ENCODE data around the gene CIDEC.
"Not testable (repeated sequence)": the region's sequence is repeated elsewhere in the genome, so short reads cannot be mapped to it uniquely, and the experiment has no call there.

The CIDEC gene

DNA sequence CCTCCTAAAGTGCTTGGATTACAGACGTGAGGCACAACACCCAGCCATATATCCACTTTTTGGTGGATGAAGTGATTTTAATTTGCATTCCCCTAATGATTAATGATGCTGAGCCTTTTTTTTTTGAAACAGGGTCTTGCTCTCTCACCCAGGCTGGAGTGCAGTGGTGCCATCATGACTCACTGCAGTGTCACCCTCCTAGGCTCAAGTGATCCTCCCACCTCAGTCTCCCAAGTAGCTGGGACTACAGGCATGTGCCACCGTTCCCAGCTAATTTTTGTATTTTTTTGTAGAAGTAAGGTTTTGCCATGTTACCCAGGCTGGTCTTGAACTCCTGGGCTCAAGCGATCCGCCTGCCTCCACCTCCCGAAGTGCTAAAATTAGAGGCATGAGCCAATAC is 8.0 kb downstream of the CIDEC start:
- DNase-seq: not testable (repeated sequence)

GRCh38 chr3:9870978-9871377 is 9.1 kb downstream of the CIDEC start:
- no peak for DNase-seq

DNA sequence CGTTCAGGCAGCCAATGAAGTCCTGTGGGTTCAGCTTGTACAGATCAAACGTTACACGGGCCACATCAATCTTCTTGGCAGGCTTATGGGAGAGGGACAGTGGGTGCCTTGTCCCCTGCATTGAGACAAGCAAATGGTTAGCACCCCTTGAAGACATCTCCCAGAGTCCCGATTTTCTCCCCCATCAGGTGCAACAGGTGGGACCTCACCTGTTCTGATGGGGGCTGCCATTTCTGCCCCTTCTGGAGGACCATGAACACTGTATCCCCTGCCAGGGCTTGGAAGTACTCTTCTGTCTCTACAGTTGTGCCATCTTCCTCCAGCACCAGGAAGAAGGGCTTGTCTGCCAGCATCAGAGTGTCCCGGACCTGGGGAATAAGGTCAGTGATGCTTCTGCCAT is 10.1 kb downstream of the CIDEC start:
- no peak for DNase-seq

- no peak for DNase-seq
Observed at GRCh38 chr3:9867106-9867505, 12.9 kb downstream of the CIDEC start.

GRCh38 chr3:9866639-9867038 is 13.4 kb downstream of the CIDEC start:
- DNase-seq: no peak

GRCh38 chr3:9865125-9865637 is 14.9 kb downstream of the CIDEC start:
- DNase-seq: not testable (repeated sequence)

DNA sequence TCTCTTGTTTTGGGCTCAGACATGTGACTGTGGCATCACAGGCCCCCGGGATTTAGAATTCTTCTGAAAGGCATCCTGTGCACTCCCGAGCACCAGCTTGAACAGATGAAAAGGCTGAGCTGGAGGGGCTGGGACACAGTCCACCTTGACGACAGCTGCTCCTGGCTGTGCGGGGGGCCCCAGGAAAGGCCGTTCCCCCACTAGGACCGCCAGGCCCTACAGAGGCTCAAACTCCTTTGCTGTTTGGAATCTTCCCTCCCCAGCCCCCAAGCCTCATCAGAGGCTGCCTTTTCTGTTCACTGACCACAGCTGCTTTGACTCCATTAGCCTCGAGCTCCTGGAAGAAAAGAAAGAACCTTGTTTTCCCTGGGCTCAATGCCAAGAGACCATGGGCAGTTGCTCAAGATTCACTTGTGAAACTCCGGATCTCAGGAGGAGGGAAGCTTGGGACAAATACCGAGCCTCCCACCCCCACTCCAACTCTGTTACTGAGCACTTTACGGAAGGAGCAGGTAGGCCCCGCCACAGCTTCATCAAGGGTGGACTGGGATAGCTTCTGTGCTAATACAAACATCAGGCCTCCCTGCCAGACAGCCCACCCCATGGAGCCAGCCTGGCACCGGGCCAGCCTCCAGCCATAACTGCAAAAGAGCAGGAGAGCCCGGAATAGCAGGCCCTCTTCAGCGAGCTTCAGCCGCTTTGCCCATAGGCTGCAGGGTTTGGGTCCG is 15.7 kb downstream of the CIDEC start:
- no peak for DNase-seq

- no peak for DNase-seq
Observed at GRCh38 chr3:9863058-9863772, 16.8 kb downstream of the CIDEC start.

GRCh38 chr3:9862391-9863057 is 17.5 kb downstream of the CIDEC start:
- peak; percentile 55 for DNase-seq

GRCh38 chr3:9861626-9862130 is 18.4 kb downstream of the CIDEC start:
- no peak for DNase-seq

GRCh38 chr3:9861201-9861600 is 18.9 kb downstream of the CIDEC start:
- no peak for DNase-seq

GRCh38 chr3:9859530-9860025 is 20.5 kb downstream of the CIDEC start:
- DNase-seq: no peak

- no peak for DNase-seq
Observed at GRCh38 chr3:9855594-9855993, 24.5 kb downstream of the CIDEC start.

- DNase-seq: not testable (repeated sequence)
Observed at GRCh38 chr3:9854291-9854940, 25.6 kb downstream of the CIDEC start.

DNA sequence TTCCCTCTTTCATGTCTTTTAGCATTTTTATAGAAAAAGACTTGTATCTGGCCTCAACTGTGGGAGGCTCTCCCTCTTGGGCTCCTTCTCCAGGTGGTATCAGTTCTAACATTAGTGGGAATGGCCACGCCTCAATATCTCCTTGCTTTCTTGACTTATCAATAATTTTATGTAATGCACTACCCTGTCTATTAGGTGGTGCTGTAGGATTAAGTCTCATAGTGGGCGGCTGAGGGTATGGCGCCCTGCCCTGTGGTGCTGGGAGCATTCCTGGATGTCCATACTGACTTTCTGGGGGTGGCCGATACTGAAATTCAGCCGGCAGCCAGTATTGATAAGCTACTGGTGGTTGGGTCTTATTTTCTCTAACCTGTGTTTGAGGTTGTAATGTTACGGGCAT is 27.5 kb downstream of the CIDEC start:
- no peak for DNase-seq

DNA sequence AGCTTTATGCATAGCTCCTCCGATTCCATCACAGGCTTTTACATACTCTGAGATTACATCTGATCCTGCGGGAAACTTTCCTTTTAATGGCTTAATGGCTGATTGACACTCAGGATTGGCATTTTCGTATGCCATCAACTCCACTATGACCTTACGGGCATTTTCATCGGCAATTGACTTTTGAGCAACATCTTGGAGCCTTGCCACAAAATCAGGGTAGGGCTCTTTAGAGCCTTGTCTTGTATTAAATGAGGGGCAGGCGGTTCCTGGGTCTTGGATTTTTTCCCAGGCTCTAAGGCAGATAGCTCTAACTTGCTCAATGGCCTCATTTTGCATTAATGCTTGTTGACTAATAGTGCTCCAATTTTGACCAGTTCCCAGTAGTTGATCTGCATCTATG is 28.1 kb downstream of the CIDEC start:
- DNase-seq: not testable (repeated sequence)

DNA sequence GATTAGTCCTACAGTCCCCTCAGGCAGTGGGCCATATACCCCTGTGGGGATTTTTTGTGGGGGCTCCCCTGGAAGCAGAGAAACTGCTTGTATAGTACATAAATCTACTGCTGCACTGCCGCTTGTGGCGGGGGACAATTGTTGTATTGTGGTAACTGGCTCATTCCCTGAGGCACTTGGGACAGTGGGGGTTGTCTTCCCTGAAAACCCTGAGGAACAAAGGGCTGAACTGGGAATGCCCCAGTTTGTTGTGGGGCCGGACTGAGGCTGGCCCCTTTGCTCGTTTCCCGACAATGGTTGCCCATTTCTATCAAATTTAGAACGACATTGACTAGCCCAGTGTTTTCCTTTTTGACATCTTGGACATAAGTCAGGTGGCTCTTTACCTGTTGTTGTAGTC is 28.7 kb downstream of the CIDEC start:
- not testable (repeated sequence) for DNase-seq

DNA sequence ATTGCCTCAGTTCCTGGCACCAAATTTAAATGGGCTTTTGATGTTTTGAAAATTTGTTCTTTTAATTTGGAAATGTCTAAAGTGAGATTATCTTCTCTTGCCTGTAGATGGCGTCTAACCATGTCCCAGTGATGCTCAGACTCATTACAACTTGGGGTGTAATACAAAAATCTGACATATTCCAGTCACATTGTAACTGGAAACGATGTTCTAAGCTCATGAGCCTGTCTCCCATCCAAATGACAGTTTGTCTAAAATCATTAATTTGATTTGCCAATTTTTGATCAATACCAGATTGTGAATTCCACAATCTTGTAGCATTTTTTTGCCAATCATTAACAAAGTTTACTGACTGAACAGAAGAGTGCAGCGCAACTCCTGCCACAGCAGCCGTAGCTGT is 31.2 kb downstream of the CIDEC start:
- DNase-seq: not testable (repeated sequence)

DNA sequence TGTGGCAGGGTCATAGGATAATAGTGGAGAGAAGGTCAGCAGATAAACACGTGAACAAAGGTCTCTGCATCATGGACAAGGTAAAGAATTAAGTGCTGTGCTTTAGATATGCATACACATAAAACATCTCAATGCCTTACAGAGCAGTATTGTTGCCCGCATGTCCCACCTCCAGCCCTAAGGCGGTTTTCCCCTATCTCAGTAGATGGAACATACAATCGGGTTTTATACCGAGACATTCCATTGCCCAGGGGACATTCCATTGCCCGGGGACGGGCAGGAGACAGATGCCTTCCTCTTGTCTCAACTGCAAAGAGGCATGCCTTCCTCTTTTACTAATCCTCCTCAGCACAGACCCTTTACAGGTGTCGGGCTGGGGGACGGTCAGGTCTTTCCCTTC is 32.2 kb downstream of the CIDEC start:
- not testable (repeated sequence) for DNase-seq

DNA sequence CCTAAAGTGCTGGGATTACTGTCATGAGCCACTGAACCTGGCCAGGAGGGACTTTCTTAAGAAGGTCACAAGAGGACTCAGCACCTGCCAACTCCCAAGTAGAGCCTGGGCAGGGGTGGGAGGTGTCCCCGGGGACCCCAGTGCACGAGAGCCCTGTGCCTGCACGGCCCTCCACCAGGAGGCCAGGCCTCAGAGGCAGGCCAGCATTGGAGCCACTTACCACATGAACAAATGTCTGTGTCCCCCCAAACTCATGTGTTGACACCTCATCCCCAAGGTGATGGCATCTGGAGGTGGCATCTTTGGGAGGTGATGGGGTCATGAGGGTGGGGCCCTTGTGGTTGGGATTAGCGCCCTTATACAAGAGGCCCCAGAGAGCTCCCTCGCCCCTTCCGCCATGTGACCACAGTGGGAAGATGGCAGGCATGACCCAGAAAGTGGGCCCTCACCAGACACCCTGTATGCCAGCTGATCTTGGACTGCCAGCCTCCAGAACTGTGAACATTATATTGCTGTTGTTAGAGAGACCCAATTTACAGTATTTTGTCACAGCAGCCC is 33.0 kb downstream of the CIDEC start:
- no peak for DNase-seq

- no peak for DNase-seq
Observed at GRCh38 chr3:9846231-9846630, 33.8 kb downstream of the CIDEC start.

DNA sequence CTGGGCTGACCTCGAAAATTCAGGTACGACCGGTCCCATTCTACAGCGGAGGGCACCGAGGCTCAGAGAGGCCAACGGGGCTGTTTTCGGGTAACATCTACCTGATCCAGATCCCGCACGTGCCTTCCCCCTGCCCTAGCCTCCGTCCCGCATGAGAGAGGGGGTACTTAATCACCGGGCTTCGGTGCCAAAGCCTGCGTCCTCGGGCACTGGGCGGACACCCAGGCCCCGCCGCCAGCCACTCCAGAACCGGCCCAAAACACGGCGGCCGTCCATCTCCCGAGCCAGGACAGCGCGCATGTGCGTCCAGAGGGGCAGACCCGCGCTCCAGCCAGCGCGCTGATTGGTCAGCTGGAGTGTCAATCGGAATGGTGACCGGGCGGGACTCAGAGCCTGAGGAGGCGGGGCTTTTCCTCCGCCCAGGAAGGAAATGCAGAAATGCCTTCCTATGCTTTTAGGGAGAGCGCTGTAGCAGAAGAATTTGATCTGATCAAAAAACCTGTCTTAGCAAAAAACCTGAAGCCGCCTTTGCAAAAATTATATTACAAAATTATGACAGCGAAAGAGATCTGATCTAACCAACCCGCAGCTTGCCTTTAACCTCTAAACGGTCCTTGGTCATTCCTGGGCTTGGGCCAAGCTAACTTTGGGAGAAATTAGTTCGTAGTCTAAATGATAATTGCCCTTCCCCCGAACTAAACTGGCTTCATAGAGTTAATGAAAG is 36.2 kb downstream of the CIDEC start, which contains the start of gene RPUSD3:
RPUSD3 (minus strand) TSS at position 294 of the 724 bp plus-strand sequence; CDS start at position 276, 18 bp downstream.
- DNase-seq: peak; percentile 99

Measured in stimulated activated CD8-positive, alpha-beta memory T cell treated with anti-CD3 and anti-CD28 coated beads, Interleukin-4, amount 100 ng/mL, for 48 hours (primary cell).